ENCODE results near the gene REEP5. TPM values are rescaled to one million over a fixed set of nuclear protein-coding genes. Genes with fewer than 3 reads are reported as not detected.
"Not testable (repeated sequence)": the region's sequence is repeated elsewhere in the genome, so short reads cannot be mapped to it uniquely, and the experiment has no call there.

REEP5 gene
- total RNA-seq, 3 donors from 2014 or later = 58.6 to 83.8 (median 75.7) TPM

GRCh38 chr5:112908854-112909253 lies 13.2 kb downstream of the REEP5 start:
- no peaks in the 10 kb centered on the region for H3K4me1 ChIP-seq (ENCODE audit: low read depth)
- intact Hi-C loops (cut with DNase I, micrococcal nuclease) = no loop called here
- no peak for TF ChIP-seq CTCF (IDR thresholded peaks at IDR 0.05)
- DNase-seq (no peak), ATAC-seq (no peak)
- H3K9me3 ChIP-seq = no peaks in the 10 kb centered on the region
- no peak overlapping the region for H3K4me3 ChIP-seq
- H3K36me3 ChIP-seq (ENCODE audit: low read depth) = no peaks in the 10 kb centered on the region

GRCh38 chr5:112907166-112907631 lies 14.8 kb downstream of the REEP5 start:
- intact Hi-C loops (cut with DNase I, micrococcal nuclease) = no loop called here
- no peak for TF ChIP-seq CTCF (IDR thresholded peaks at IDR 0.05)
- peak; percentile 16 for ATAC-seq
- Histone ChIP-seq H3K9me3 (no peaks in the 10 kb centered on the region), H3K4me3 (no peak overlapping the region), H3K36me3 (ENCODE audit: low read depth) (no peaks in the 10 kb centered on the region), H3K4me1 (ENCODE audit: low read depth) (no peaks in the 10 kb centered on the region)
- DNase-seq = no peak

GRCh38 chr5:112906637-112907036 lies 15.4 kb downstream of the REEP5 start:
- no peaks in the 10 kb centered on the region for H3K4me1 ChIP-seq (ENCODE audit: low read depth)
- H3K9me3 ChIP-seq = no peaks in the 10 kb centered on the region
- DNase-seq = no peak
- no peaks in the 10 kb centered on the region for H3K36me3 ChIP-seq (ENCODE audit: low read depth)
- TF ChIP-seq CTCF (IDR thresholded peaks at IDR 0.05) = no peak
- ATAC-seq = no peak
- intact Hi-C loops (cut with DNase I, micrococcal nuclease) = no loop called here
- H3K4me3 ChIP-seq = no peak overlapping the region

GRCh38 chr5:112904996-112905395 lies 17.0 kb downstream of the REEP5 start:
- DNase-seq; H3K4me1 ChIP-seq (ENCODE audit: low read depth); ATAC-seq; intact Hi-C loops (cut with DNase I, micrococcal nuclease); H3K4me3 ChIP-seq; H3K9me3 ChIP-seq; H3K36me3 ChIP-seq (ENCODE audit: low read depth): not testable (repeated sequence)

GRCh38 chr5:112902561-112902960 lies 19.5 kb downstream of the REEP5 start:
- H3K36me3 ChIP-seq (ENCODE audit: low read depth) = no peaks in the 10 kb centered on the region
- TF ChIP-seq CTCF (IDR thresholded peaks at IDR 0.05) = no peak

GRCh38 chr5:112895682-112896081 lies 26.3 kb downstream of the REEP5 start:
- intact Hi-C loops (cut with DNase I, micrococcal nuclease) = no loop called here

More at GRCh38 chr5:112902561-112902960, 19.5 kb downstream of the REEP5 start:
- intact Hi-C loops (cut with DNase I, micrococcal nuclease) = no loop called here
- H3K9me3 ChIP-seq = no peaks in the 10 kb centered on the region
- ATAC-seq (no peak), DNase-seq (no peak)
- no peak overlapping the region for H3K4me3 ChIP-seq
- no peaks in the 10 kb centered on the region for H3K4me1 ChIP-seq (ENCODE audit: low read depth)

More at GRCh38 chr5:112895682-112896081, 26.3 kb downstream of the REEP5 start:
- Histone ChIP-seq H3K9me3 (no peaks in the 10 kb centered on the region), H3K36me3 (ENCODE audit: low read depth) (no peaks in the 10 kb centered on the region), H3K4me1 (ENCODE audit: low read depth) (no peaks in the 10 kb centered on the region), H3K4me3 (no peak overlapping the region)
- ATAC-seq = no peak
- TF ChIP-seq CTCF (IDR thresholded peaks at IDR 0.05) = no peak
- no peak for DNase-seq
